ENCODE measurements around the gene PPRC1. TPM values are rescaled to one million over a fixed set of nuclear protein-coding genes. Genes with fewer than 3 reads are reported as not detected.

Gene PPRC1
- total and polyA plus RNA-seq, 7 donors: 4.2 to 39.9 (median 12.5) TPM

DNA sequence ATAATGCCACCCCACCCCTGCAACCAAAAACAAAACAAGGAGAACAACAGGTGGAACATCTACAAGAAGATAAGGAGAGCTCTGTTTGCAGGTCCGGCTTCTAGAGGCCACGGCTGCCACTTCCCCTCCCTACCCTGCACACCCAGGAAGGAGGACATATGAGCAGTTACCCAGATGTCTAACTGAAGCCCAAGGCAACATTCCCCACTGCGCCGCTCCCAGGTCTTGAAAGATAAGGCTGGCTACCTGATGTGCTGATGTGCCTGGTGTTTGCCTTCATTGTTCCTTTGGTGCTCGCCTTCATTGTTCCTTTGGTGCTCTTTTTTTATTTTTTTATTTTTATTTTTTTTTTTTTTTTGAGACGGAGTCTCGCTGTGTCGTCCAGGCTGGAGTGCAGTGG lies 46.6 kb upstream of the PPRC1 start:
- WGBS, 2 donors: 95 to 96% methylated on average over 8 of the region's 8 CpGs
- TF ChIP-seq POLR2AphosphoS5 (IDR thresholded peaks at IDR 0.05): no peak
- Histone ChIP-seq H3K27ac (no peak overlapping the region), H3K4me1 (no peaks in the 10 kb centered on the region), H3K4me3 (no peak overlapping the region), H3K27me3 (no peaks in the 10 kb centered on the region), H3K9me3 (no peaks in the 10 kb centered on the region), H3K36me3 (no peaks in the 10 kb centered on the region)
- intact Hi-C loops (cut with DNase I): no loop called here
- no peak for DNase-seq

DNA sequence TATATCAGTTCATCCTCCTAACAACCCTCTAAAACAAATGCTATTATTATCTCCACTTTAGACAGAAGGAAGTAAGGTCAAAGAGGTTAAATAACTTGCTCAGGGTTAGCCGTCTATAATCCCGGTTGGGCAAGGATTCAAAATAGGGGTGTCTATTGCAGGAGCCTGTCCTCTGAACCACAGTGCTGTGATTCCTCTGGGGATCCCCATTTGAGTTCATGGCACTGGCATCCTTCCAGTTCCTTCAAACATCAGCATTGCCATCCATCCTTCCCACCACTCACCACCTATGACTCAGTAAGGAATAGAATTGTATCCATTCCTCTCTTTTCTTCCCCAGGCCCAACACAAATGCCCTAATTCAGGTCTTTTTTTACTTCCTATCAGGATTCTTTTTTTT lies 42.1 kb upstream of the PPRC1 start:
- Histone ChIP-seq H3K27ac (no peak overlapping the region), H3K36me3 (no peaks in the 10 kb centered on the region), H3K27me3 (no peaks in the 10 kb centered on the region), H3K4me1 (no peaks in the 10 kb centered on the region), H3K9me3 (no peaks in the 10 kb centered on the region), H3K4me3 (no peak overlapping the region)
- WGBS, 2 donors: 68 to 82% methylated on average over 2 of the region's 2 CpGs
- TF ChIP-seq CTCF (IDR thresholded peaks at IDR 0.05) (no peak), EP300 (IDR thresholded peaks at IDR 0.05) (no peak), POLR2A (IDR thresholded peaks at IDR 0.05) (no peak), POLR2AphosphoS5 (IDR thresholded peaks at IDR 0.05) (no peak)
- no peak for DNase-seq
- intact Hi-C loops (cut with DNase I): no loop called here

- Histone ChIP-seq H3K36me3 (no peaks in the 10 kb centered on the region), H3K4me1 (no peaks in the 10 kb centered on the region), H3K27ac (no peak overlapping the region), H3K27me3 (no peaks in the 10 kb centered on the region), H3K4me3 (no peak overlapping the region), H3K9me3 (no peaks in the 10 kb centered on the region)
- intact Hi-C loops (cut with DNase I): no loop called here
- 94% methylated on average over 7 of the region's 7 CpGs for WGBS, 2 donors
- no peak for DNase-seq
- TF ChIP-seq POLR2AphosphoS5 (IDR thresholded peaks at IDR 0.05) (no peak), POLR2A (IDR thresholded peaks at IDR 0.05) (no peak), CTCF (IDR thresholded peaks at IDR 0.05) (no peak), EP300 (IDR thresholded peaks at IDR 0.05) (no peak)
Observed at GRCh38 chr10:102096449-102096848, 36.4 kb upstream of the PPRC1 start.

- Histone ChIP-seq H3K4me1 (no peaks in the 10 kb centered on the region), H3K27me3 (no peaks in the 10 kb centered on the region), H3K36me3 (no peaks in the 10 kb centered on the region), H3K9me3 (no peaks in the 10 kb centered on the region), H3K4me3 (no peak overlapping the region), H3K27ac (no peak overlapping the region)
- TF ChIP-seq EP300 (IDR thresholded peaks at IDR 0.05): no peak
- TF ChIP-seq POLR2AphosphoS5 (IDR thresholded peaks at IDR 0.05): no peak
- no peak for TF ChIP-seq CTCF (IDR thresholded peaks at IDR 0.05)
- no peak for TF ChIP-seq POLR2A (IDR thresholded peaks at IDR 0.05)
- DNase-seq: no peak
- intact Hi-C loops (cut with DNase I): no loop called here
- 76 to 91% methylated on average over 5 of the region's 5 CpGs for WGBS, 2 donors
Observed at GRCh38 chr10:102101152-102101551, 31.7 kb upstream of the PPRC1 start.

- Histone ChIP-seq H3K4me3 (no peak overlapping the region), H3K4me1 (no peaks in the 10 kb centered on the region), H3K27me3 (no peaks in the 10 kb centered on the region), H3K36me3 (peaks cover under 1 to 10% (median 4%) of the 10 kb centered on the region in 4 donors), H3K9me3 (no peaks in the 10 kb centered on the region), H3K27ac (no peak overlapping the region)
- WGBS, 2 donors: 59 to 77% methylated on average over 1 of the region's 1 CpG
- TF ChIP-seq POLR2AphosphoS5 (IDR thresholded peaks at IDR 0.05) (no peak), EP300 (IDR thresholded peaks at IDR 0.05) (no peak)
- intact Hi-C loops (cut with DNase I): no loop called here
- DNase-seq: no peak
Observed at GRCh38 chr10:102102421-102102820, 30.4 kb upstream of the PPRC1 start.

DNA sequence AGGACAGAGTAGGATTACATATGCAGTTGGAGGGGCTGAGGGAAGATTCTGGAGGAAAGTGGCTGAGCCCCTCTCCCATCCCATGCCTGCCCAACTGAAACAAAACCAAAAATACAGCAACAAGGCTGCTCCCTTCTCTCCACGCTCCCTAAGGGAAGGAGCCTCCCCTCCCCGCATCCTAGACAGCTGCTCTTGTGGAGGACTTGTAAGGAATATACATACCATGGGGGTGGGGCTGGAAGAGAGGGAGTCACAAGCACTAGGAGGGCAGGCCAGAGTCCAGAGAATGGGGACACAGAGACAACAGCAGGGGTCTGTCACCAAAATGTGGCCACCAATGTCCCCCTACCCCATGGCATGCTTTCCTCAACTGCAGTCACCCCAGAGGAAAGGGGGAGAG lies 25.8 kb upstream of the PPRC1 start:
- DNase-seq: no peak
- peaks cover 37 to 53% (median 44%) of the 10 kb centered on the region in 4 donors for H3K36me3 ChIP-seq
- TF ChIP-seq POLR2AphosphoS5 (IDR thresholded peaks at IDR 0.05): no peak
- no peak for TF ChIP-seq EP300 (IDR thresholded peaks at IDR 0.05)
- TF ChIP-seq CTCF (IDR thresholded peaks at IDR 0.05): no peak
- H3K4me1 ChIP-seq: no peaks in the 10 kb centered on the region
- 85 to 90% methylated on average over 2 of the region's 2 CpGs for WGBS, 2 donors
- intact Hi-C loops (cut with DNase I): no loop called here
- H3K27me3 ChIP-seq: no peaks in the 10 kb centered on the region
- no peaks in the 10 kb centered on the region for H3K9me3 ChIP-seq
- no peak overlapping the region for H3K4me3 ChIP-seq
- H3K27ac ChIP-seq: no peak overlapping the region

Measured in sigmoid colon (tissue), 7 donors.